ENCODE data around the gene TNIK. TPM values are rescaled to one million over a fixed set of nuclear protein-coding genes. Genes with fewer than 3 reads are reported as not detected.

Gene TNIK
- total and polyA plus RNA-seq, 8 donors: 2.1 to 40.2 (median 10.1) TPM

DNA sequence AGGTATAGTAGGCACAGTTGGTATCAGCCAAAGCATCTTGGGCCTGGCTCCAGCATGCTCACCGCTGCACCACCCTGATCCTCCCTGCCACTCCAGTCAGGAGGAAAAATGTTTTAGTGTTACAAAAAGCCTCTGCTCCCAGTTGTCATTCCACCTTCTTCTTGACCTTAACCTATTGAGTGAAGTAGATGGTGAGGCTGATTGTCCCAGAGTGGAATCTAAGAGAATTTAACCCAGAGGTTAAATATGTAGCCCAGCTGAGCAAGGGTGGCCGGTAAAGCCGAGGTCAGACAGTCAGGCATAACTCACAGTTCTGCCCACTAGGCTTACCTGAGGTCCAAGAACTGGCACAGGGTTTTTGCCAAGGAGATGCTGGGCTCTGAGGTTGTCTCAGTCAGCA, 30.7 kb upstream of the TNIK start:
- Histone ChIP-seq H3K9me3 (no peaks in the 10 kb centered on the region), H3K27ac (no peak overlapping the region), H3K27me3 (no peaks in the 10 kb centered on the region), H3K4me3 (no peak overlapping the region), H3K36me3 (no peaks in the 10 kb centered on the region), H3K4me1 (no peaks in the 10 kb centered on the region)
- 93 to 97% (median 95%) methylated on average over 3 of the region's 3 CpGs for WGBS, 5 donors
- intact Hi-C loops (cut with DNase I; ENCODE audit: low total_unique reads): no loop called here
- TF ChIP-seq POLR2AphosphoS5 (IDR thresholded peaks at IDR 0.05) (no peak), CTCF (IDR thresholded peaks at IDR 0.05) (no peak), EP300 (IDR thresholded peaks at IDR 0.05) (no peak), POLR2A (IDR thresholded peaks at IDR 0.05) (no peak)
- DNase-seq: no peak

DNA sequence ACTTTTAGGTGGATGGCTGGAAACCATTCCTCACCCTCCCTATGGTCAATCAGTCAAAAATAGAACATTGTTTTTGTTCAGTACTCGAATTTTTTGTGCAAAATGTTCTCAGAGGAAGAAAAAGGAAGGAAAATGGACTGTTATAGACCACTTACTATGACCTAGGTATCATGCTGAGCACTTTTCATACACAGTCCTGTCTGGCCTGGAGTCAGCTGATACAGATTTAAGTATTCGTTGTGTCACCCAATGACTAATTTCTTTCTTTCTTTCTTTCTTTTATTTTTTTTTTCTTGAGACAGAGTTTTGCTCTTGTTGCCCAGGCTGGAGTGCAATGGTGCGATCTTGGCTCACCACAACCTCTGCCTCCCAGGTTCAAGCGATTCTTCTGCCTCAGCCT, 29.1 kb upstream of the TNIK start:
- intact Hi-C loops (cut with DNase I; ENCODE audit: low total_unique reads): no loop called here
- TF ChIP-seq POLR2A (IDR thresholded peaks at IDR 0.05): no peak
- no peak for TF ChIP-seq POLR2AphosphoS5 (IDR thresholded peaks at IDR 0.05)
- no peak for TF ChIP-seq EP300 (IDR thresholded peaks at IDR 0.05)
- no peak for TF ChIP-seq CTCF (IDR thresholded peaks at IDR 0.05)
- Histone ChIP-seq H3K27ac (no peak overlapping the region), H3K27me3 (no peaks in the 10 kb centered on the region), H3K9me3 (no peaks in the 10 kb centered on the region), H3K4me3 (no peak overlapping the region), H3K4me1 (no peaks in the 10 kb centered on the region), H3K36me3 (no peaks in the 10 kb centered on the region)
- DNase-seq: no peak
- 77 to 87% (median 84%) methylated on average over 4 of the region's 4 CpGs for WGBS, 5 donors

DNA sequence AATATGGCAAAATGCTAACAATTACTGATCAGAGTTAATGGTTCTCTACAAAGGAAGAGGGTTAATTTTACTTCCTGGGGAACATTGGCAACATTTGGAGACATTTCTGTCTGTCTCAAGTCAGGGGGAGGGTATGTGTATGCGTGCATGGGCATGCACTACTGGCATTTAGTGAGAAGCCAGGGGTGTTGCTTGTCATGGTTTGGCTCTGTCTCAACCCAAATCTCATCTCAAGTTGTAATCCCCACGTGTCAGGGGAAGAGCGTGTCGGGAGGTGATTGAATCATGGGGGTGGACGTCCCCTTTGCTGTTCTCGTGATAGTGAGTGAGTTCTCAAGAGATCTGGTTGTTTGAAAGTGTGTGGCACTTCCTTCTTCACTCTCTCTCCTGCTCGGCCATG, 28.3 kb upstream of the TNIK start:
- Histone ChIP-seq H3K36me3 (no peaks in the 10 kb centered on the region), H3K27me3 (no peaks in the 10 kb centered on the region), H3K4me1 (no peaks in the 10 kb centered on the region), H3K4me3 (no peak overlapping the region), H3K27ac (no peak overlapping the region), H3K9me3 (no peaks in the 10 kb centered on the region)
- TF ChIP-seq EP300 (IDR thresholded peaks at IDR 0.05): no peak
- TF ChIP-seq CTCF (IDR thresholded peaks at IDR 0.05): no peak
- TF ChIP-seq POLR2A (IDR thresholded peaks at IDR 0.05): no peak
- TF ChIP-seq POLR2AphosphoS5 (IDR thresholded peaks at IDR 0.05): no peak
- WGBS, 5 donors: 80 to 93% (median 90%) methylated on average over 7 of the region's 7 CpGs
- no peak for DNase-seq
- intact Hi-C loops (cut with DNase I; ENCODE audit: low total_unique reads): no loop called here

- intact Hi-C loops (cut with DNase I; ENCODE audit: low total_unique reads): no loop called here
Measured at GRCh38 chr3:171487382-171487781, 27.2 kb upstream of the TNIK start.

More at GRCh38 chr3:171487382-171487781, 27.2 kb upstream of the TNIK start:
- H3K27me3 ChIP-seq: no peaks in the 10 kb centered on the region
- no peak overlapping the region for H3K27ac ChIP-seq
- no peaks in the 10 kb centered on the region for H3K36me3 ChIP-seq
- TF ChIP-seq EP300 (IDR thresholded peaks at IDR 0.05) (no peak), POLR2A (IDR thresholded peaks at IDR 0.05) (no peak), CTCF (IDR thresholded peaks at IDR 0.05) (no peak), POLR2AphosphoS5 (IDR thresholded peaks at IDR 0.05) (no peak)
- no peaks in the 10 kb centered on the region for H3K9me3 ChIP-seq
- 42 to 55% (median 47%) methylated on average over 4 of the region's 4 CpGs for WGBS, 5 donors
- DNase-seq: no peak
- no peaks in the 10 kb centered on the region for H3K4me1 ChIP-seq
- no peak overlapping the region for H3K4me3 ChIP-seq

Measured in stomach (tissue), 9 donors.